HG03575 (cell line): ENCODE measurements around the gene F13A1.

Experiments
- ATAC-seq: cut with Tn5 transposase; IDR thresholded peaks from one replicate; pipeline ENCODE4 v1.9.1; 2021; ENCODE audit not compliant: unreplicated experiment, insufficient number of reproducible peaks, low FRiP score; ENCODE audit errors: extremely low read depth

Gene F13A1

DNA sequence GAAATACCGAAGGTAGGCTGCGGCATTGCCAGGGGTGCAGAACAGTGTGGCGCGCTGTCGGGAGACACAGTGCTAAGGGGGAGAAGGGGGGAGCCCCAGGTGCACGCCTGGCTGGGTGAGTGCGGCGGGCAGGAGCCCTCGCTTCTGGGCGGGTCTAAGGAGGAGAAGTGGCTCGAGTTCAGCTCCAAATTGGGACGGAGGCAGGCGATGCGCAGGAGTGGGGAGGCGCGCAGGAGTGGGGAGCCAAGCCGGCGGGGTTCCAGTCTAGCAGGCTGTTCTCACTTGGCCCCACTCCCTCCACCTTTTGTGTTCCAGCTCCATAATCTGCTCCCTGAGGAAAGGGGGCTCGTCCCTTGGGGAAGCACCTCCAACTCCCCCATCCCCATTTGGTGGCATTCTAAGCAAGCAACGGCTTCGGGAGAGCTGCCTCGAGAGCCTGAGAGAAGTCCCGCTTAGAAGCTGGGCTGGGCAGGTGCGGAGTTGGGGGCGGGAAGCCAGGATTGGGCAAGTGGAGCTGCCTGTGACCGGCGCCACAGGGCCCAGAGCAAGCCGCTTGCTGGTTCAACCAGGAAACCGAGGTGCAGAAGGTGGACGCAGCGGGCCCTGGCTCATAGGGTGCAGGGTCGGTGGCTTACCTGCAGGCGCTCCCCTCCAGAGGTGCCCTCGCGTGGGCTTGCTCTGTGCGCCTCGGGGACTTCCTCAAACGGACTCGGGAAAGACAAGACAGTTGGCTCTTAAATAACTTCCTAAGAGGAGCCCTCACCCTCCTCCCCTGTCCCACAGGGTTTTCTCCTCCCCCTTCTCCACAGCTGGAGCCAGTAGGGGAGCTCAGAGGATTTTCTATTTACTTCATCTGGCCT is at the start of gene F13A1:
TSS of gene F13A1 (minus strand) at position 711 of the 860 bp plus-strand sequence. CDS start 1,998 bp downstream, outside the sequence.
- no peak for ATAC-seq

DNA sequence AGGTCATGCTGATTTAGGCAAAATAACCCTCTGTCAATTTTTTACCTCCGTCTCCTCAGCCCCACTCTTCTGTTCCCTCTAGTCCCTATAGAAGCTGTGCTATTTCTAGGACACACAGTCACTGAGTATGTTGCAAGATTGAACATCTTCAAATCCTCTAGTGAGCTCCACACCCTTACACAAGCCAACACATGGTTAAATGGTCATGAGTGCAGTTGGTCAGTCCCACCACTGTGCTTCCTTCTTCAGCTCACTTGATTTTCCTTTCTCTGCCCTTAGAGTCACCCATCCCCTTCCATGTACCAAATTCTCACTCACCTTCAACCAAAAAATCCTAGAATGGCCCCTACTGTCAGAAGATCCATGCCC is 48.2 kb upstream of the F13A1 start:
- ATAC-seq = no peak

DNA sequence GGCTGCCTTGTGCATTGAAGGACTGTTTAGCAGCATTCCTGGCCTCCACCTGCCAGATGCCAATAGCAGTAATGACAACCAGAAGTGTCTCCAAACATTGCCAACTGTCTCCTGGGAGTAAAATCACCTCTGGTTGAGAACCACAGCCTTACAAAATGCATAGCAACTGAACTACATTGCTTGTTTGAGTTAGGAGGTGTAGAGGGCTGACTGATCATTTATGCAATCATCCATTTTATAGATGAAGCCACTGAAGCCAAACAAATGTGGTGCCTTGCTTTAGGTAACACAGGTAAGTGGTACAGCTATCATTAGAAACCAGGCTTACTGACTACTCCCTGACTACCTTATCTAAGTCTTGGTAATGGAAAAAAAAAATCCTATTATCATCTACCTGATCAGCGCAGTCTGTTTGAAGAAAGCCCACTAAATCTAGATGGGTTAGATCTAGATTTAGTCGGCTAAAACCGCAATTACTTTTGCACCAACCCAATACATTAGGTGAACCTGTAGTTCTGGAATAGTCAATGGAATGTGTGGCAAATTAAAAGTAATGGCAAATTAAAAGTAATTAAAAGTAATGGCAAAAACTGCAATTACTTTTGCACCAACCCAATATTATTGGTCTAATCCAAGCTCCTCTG is 47.7 kb upstream of the F13A1 start:
- no peak for ATAC-seq

DNA sequence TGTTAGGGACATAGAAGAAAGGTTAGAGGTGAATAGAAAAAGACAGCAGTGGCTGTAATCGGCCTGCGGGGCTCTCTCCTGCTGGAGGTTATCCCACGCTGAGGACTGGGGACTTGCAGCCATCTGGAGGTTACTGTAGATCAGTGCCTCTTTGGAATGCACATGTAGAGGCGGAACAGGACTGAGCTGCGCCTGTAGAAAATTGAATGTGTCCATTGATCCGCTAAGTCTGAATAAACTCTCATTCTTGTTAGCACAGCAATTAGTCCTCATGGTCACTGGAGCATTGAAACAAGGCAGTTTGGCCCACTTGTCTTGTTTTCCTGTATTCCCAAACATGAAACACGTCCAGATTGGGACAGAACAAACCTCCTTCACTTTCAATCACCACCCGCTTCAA is 46.3 kb upstream of the F13A1 start:
- no peak for ATAC-seq

DNA sequence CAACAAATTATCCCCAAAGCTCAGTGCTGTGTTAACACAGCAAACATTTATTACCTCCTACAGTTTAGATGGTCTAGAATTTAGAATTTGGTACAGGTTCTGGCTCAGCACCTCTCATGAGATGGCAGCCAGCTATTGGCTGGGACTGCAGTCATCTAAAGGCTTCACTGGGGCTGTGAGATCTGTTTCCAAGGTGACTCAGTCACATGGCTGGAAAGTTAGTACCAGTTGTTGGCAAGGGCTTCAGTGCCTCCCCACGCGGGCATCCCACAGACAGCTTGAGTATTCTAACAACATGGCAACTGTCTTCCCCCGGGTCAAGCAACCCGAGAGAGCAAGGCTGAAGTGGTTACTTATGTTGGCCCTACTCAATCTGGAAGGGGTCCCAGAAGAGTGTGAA is 44.8 kb upstream of the F13A1 start:
- ATAC-seq = no peak

DNA sequence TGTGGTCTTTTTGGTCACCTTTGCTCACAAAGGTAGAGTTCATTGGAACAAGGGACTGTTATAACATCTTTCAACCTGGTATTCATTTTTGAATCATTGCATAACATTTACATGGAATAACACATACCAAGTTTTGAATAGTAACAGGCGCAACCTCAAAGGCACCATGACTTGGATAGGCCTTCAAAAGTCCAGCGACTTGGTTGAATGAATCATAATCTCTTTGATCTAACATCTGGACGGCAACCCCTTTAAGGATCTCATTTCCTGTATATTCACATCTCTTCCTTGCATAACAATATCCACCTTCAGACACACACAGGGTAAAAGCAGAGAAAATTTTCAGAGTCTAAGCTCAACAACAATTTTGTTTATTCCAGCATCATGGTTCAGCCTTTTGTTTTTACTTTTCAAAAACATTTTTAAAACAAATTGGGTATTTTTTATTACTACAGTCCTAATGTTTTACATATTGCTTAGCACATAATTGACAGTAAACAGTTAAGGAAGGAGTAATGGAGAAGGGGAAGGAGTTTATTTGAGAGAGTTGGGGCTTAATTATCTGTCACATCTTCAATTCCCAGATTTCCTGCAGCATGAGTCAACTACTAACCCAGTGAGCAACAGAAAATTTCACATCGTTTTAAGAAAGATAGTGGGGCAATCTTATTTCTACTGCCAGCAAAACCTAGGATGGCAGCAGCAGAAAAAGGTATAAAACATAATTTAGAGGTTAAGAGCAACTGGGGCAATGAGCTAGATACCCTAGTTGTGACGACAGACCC is 41.8 kb upstream of the F13A1 start:
- no peak for ATAC-seq

DNA sequence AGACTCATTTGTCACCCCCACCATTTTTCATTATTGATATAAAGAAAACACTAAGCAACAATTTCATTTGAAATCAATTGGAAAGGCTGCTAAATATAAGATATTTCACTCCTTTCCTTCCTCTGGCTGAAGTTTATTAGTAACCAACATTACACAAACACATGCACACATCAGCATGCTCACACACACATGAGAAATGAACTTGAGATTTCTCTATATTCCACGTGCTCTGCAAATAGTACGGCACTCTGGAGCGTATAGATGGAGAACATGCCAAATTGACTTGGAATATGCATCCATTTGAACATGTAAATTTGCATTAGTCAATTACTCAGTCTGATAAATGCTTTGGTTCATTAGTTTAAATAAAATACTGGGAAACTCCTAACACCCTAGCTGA is 37.1 kb upstream of the F13A1 start:
- no peak for ATAC-seq

DNA sequence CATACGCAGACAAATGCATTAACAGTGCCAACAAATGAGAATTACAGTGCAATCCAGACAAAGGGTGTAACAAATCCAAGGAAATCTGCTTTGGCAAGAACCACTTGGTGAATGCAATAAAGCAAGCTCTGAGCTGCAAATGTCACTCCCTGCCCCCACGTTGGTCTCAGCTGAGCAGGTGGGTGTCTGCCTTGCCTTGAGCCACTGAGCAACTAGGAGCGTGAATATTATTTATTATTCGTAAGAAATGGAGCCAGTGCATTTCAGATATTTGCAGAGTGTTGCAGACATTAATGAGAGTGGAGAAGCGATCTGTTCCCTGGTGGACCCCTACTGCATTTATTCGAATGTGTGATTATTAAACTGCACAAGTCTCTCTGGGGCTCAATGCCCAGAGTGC is 36.6 kb upstream of the F13A1 start:
- ATAC-seq = no peak

DNA sequence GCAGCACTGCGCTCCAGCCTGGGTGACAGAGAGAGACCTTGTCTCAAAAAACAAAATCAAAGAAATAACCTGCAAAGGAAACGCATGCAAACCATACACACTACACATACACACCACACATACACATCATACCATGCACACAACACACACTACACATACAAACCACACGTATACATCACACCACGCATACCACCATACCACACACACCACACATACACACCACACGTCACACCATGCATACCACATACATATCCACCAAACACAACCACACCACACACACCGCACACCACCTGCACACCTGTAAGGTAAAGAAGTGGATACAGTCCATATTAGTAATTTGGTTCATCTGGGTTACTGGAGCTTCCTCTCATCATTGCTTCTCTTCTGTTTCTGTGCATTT is 32.3 kb upstream of the F13A1 start:
- no peak for ATAC-seq

DNA sequence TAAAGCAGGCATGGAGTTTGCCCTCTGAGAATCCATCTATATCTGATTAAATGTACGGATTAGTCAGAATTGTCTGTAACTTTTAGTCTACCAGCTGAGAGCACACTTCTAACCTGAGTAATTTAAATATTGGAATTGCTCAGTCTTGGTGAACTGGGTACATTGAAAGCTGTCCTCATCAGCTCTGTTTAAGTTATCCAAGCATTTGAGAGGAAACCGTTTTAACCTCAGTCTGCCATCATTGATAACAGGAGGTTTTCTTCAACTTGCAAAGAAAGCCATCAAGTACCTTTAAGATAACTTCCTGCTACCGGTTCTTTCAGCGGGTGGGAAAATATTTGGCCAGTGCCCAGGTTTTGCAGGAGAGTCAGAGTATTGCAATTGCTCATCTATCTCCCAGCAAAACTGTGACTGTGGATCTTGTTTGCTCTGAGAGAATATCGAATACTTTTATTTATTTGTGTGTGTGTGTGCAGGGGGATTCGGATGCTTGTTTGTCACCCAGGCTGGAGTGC is 31.1 kb upstream of the F13A1 start:
- no peak for ATAC-seq

DNA sequence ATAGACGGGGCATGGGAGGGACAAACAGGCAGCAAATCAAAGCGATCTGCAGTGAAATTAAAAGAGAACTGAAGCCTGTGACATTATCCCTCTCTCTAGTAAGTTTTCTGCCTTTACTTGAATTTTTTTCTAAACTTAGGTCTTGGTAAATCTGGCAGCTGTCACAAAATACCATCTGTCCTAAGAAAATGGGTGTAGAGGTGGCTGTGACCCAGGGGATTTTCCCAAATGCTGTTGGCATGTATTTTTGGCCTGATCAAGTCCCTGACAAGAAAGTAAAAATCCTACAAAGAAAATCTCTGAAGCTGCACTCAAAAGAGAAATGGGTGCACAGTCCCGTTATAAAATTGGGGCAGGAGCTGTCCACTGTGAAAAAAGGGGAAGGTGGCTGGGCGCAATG is 30.2 kb upstream of the F13A1 start:
- no peak for ATAC-seq

DNA sequence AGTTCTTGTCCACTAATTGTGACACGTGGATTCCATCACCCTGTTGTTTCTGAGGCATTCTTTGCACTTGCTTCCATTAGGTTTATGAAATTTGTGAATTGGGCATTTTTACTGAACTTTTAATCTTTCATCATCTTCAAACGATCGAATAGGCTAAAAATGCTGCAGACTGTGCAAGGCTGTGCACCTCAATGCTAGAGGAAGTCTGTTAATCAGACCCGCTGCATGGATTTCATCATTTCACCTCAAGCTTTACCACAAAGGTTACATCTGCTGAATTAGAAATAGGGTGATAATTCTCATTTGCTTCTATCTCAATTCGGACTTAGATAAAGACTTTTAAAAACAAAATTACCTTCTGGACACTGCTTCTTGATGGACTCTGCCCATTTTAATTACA is 27.8 kb upstream of the F13A1 start:
- no peak for ATAC-seq

DNA sequence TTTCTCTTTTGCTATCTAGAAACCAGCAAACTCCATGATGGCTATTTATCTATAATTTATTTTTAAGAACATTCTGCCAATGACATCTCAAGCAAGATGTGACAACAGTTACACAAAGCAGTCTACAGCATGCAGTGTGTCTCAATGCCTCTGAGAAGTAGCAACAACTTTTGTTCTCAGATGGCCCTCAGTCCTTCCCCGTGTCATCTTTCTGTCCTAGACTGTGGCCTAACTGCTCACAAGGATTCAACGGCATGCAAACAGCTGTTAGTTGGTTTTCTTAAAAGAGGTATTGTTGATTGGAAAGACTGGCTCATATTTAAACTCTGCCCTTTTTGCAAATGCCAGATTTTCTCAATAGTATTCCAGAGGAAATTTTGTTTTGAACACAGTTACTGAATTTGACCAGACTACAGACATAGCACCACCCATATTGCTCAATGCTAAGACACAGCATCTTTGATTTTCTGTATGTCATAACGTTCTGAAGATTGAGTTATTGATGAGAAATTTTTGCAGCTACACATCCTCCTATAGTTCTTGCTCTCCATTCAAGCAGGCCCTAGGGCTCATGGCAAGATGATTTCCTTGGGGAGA is 26.1 kb upstream of the F13A1 start:
- ATAC-seq = no peak

DNA sequence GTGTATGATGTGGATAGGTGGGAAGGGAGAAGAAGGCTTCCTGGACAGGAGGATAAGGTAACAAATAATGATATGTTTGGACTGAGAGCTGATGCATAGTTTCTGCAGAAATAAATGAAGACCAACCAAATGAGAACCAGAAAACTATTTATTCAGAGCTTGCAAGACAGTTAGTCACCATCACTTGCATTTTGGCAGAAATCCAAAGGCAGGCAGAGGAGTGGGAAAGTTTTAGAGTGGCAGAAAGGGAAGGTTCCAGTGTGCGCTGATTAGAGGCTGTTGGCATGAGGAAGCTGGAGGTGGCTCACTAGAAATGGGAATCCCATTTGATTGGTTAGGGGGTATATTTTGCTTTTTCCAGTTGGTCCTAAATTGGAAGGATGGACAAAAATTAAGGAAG is 13.0 kb upstream of the F13A1 start:
- no peak for ATAC-seq

DNA sequence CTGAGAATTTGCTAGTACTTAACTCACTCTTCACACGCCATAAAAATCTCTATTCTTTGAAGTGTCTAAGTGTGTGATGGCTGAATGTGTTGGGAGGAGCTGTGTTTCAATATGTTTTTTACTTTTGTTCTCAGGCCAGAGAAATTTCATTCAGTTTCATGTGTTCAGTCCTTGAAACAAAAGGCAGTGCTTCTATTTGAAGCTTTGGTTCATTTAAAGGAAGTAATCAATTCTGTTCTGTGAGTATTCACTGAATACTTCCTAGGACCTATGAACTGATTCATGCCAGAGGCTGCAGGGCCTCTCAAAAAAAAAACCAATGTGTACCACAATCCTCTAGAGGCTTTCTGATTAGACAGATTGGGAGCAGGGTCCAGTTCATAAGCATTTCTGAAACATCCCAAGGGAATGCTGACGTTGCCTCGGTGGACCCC is 12.4 kb upstream of the F13A1 start:
- ATAC-seq = no peak

DNA sequence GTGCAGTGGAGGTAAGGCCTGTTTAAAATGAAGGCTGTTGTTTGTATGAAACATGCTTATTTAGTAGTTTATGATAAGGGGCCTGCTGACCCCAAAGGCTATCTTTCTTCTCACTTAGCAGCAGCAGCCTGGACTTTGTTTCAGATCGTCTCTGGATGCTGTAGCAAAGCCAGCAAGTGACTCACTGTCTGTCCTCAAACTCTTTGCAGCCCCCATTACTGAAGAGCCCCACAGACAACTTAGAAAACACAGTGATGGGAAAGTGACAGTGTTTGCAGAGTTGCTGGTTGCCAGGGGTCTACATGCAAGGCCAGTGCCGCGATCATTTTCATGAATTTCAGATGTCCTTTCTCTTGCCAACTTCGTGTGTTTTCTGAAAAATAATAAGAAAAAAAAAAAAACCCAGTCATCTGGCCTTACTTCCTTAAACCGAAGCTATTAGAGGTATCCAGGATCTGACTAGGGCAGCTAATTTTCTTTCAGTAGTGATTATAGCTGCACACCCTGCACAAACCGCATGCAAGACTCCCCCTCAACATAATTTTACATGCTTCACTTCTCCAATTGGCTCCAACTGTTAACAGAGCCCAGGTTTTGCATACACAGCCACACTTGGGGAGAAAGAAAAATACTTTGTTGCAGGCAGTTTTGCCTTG is 11.6 kb upstream of the F13A1 start:
- ATAC-seq = peak; percentile 27

DNA sequence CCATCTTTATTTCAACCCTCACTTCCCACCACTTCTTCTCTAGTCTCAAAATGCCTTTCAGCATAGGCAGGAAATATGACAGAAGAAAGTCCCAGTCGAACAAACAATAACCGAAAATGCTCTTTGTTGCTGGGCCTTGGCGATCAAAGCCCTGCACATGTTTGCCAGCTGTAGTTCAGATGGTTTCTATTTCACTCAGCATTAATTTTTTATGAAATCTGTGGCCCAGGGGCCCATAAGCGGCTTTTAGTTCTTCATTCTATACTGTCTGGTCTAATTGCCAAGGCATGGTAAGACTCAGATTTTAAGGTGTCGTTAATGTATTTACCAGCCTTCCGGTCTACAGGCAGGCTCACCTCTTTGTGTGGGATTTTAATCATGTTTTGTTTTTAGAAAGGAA is 10.9 kb upstream of the F13A1 start:
- peak; percentile 57 for ATAC-seq

DNA sequence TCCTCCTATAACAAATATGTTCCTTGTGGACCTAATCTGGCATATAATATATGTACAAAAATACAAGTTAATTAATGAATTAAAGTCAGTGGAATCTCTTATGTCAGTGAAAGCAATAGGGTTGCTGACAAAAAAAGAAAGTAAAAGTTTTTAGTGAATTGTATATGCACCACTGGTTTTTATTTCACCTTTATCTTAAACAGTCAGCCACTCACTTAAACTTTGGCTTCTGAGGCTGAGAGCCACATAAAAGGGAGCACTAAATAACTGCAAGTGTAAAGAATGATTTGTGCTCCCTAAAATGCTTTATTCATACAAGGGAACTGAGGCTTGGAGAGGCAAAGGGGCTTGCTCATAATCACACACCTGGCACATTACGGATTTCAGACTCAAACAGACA is 9.9 kb upstream of the F13A1 start:
- ATAC-seq = no peak

DNA sequence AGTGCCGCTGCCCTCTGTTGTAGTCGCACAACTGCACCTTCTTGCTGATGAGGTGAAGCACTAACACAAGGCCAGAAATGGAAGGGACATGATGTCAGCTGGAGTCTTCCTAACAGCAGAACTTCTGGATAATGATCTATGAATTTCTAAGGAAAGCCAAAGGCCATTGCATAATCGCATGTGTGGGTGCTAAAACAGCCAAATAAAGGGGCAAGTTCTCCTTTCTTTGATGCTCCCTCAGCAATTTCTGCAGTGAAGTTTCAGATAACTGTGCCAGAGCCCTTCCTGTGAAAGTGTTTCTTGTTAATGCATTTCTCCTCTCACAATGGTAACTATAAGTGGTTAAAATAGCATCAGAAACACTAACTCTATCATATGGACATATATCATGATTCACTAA is 8.0 kb upstream of the F13A1 start:
- ATAC-seq = no peak
